ENCODE data around the gene TMEM151B.

The TMEM151B gene

GRCh38 chr6:44255105-44255808, 15.0 kb upstream of the TMEM151B start:
- 96% methylated on average over 6 of the region's 16 CpGs for WGBS (ENCODE audit: insufficient coverage)
- H3K4me3 ChIP-seq (ENCODE audit: control insufficient read depth in 1 of 7, extremely low read depth in 1 of 7, insufficient read depth in 4 of 7, low read depth in 2 of 7, low read length in 6 of 7) = peak overlapping the region in 1 of 7 experiments; percentile 87
- peak in 2 of 3 donors; percentile 38 to 39 for DNase-seq
- H3K36me3 ChIP-seq (ENCODE audit: control insufficient read depth in 4 of 4, insufficient read depth in 4 of 4, low read length in 3 of 4) = peaks cover 18 to 73% (median 62%) of the 10 kb centered on the region in 4 experiments
- POLR2A ChIA-PET = interaction anchor here (0.6 to 4.5 kb wide), 4 partner anchors 9 to 1588 kb away, joined by 3 to 42 read pairs (median 8); partner anchors contain the start of genes HSP90AB1 and NFKBIE
- CTCF ChIA-PET = interaction anchor here (0.8 to 5.0 kb wide), 16 partner anchors 9 to 158 kb away, joined by 3 to 35 read pairs (median 4); partner anchors contain the start of gene SLC29A1
- no peak overlapping the region for H3K27ac ChIP-seq (ENCODE audit: insufficient read depth in 1 of 2, low read depth in 1 of 2, low read length in 2 of 2, poor library complexity in 1 of 2, severe bottlenecking in 2 of 2)
- no peaks in the 10 kb centered on the region for H3K9me3 ChIP-seq (ENCODE audit: control extremely low read depth in 1 of 5, control insufficient read depth in 4 of 5, insufficient read depth in 2 of 5, low read depth in 1 of 5, low read length in 4 of 5)
- H3K4me1 ChIP-seq (ENCODE audit: control extremely low read depth in 1 of 4, control insufficient read depth in 4 of 4, insufficient read depth in 4 of 4, low read length in 3 of 4) = peaks cover 4 to 37% (median 26%) of the 10 kb centered on the region in 4 experiments
- no peaks in the 10 kb centered on the region for H3K27me3 ChIP-seq (replicated peaks in 2 of 5; ENCODE audit: control insufficient read depth in 4 of 5, insufficient read depth in 5 of 5, low read length in 4 of 5)

- WGBS (ENCODE audit: insufficient coverage) = 35% methylated on average over 15 of the region's 15 CpGs
- POLR2A ChIA-PET = interaction anchor here (0.6 to 4.5 kb wide), 5 partner anchors 10 to 79 kb away, joined by 3 to 42 read pairs (median 3); partner anchors contain the start of gene HSP90AB1
- peak overlapping the region in 6 of 7 experiments; percentile 63 to 89 (median 85) for H3K4me3 ChIP-seq (ENCODE audit: control insufficient read depth in 1 of 7, extremely low read depth in 1 of 7, insufficient read depth in 4 of 7, low read depth in 2 of 7, low read length in 6 of 7)
- peak in 2 of 3 donors; percentile 39 to 50 for DNase-seq
- H3K27me3 ChIP-seq (replicated peaks in 2 of 5; ENCODE audit: control insufficient read depth in 4 of 5, insufficient read depth in 5 of 5, low read length in 4 of 5) = no peaks in the 10 kb centered on the region
- peaks cover 15 to 74% (median 57%) of the 10 kb centered on the region in 4 experiments for H3K36me3 ChIP-seq (ENCODE audit: control insufficient read depth in 4 of 4, insufficient read depth in 4 of 4, low read length in 3 of 4)
- H3K9me3 ChIP-seq (ENCODE audit: control extremely low read depth in 1 of 5, control insufficient read depth in 4 of 5, insufficient read depth in 2 of 5, low read depth in 1 of 5, low read length in 4 of 5) = no peaks in the 10 kb centered on the region
- H3K27ac ChIP-seq (ENCODE audit: insufficient read depth in 1 of 2, low read depth in 1 of 2, low read length in 2 of 2, poor library complexity in 1 of 2, severe bottlenecking in 2 of 2) = peak overlapping the region in 1 of 2 experiments; percentile 73
- H3K4me1 ChIP-seq (ENCODE audit: control extremely low read depth in 1 of 4, control insufficient read depth in 4 of 4, insufficient read depth in 4 of 4, low read length in 3 of 4) = peaks cover 4 to 34% (median 26%) of the 10 kb centered on the region in 4 experiments
- CTCF ChIA-PET = interaction anchor here (0.6 to 5.0 kb wide), 27 partner anchors 8 to 741 kb away, joined by 3 to 35 read pairs (median 4); partner anchors contain the start of genes AARS2 and HSP90AB1
Measured at GRCh38 chr6:44255871-44256774, 14.1 kb upstream of the TMEM151B start.

- no peaks in the 10 kb centered on the region for H3K9me3 ChIP-seq (ENCODE audit: control extremely low read depth in 1 of 5, control insufficient read depth in 4 of 5, insufficient read depth in 2 of 5, low read depth in 1 of 5, low read length in 4 of 5)
- ChIA-PET POLR2A (interaction anchor here (0.6 to 4.5 kb wide), 5 partner anchors 10 to 80 kb away, joined by 3 to 42 read pairs (median 3); partner anchors contain the start of gene HSP90AB1), CTCF (interaction anchor here (0.6 to 5.0 kb wide), 22 partner anchors 8 to 742 kb away, joined by 3 to 35 read pairs (median 4); partner anchors contain the start of genes AARS2 and HSP90AB1)
- peaks cover 4 to 37% (median 26%) of the 10 kb centered on the region in 4 experiments for H3K4me1 ChIP-seq (ENCODE audit: control extremely low read depth in 1 of 4, control insufficient read depth in 4 of 4, insufficient read depth in 4 of 4, low read length in 3 of 4)
- H3K36me3 ChIP-seq (ENCODE audit: control insufficient read depth in 4 of 4, insufficient read depth in 4 of 4, low read length in 3 of 4) = peaks cover 17 to 74% (median 56%) of the 10 kb centered on the region in 4 experiments
- no peaks in the 10 kb centered on the region for H3K27me3 ChIP-seq (replicated peaks in 2 of 5; ENCODE audit: control insufficient read depth in 4 of 5, insufficient read depth in 5 of 5, low read length in 4 of 5)
- no peak for DNase-seq
- peak overlapping the region in 1 of 2 experiments; percentile 73 for H3K27ac ChIP-seq (ENCODE audit: insufficient read depth in 1 of 2, low read depth in 1 of 2, low read length in 2 of 2, poor library complexity in 1 of 2, severe bottlenecking in 2 of 2)
- peak overlapping the region; percentile 63 to 89 (median 83) for H3K4me3 ChIP-seq (ENCODE audit: control insufficient read depth in 1 of 7, extremely low read depth in 1 of 7, insufficient read depth in 4 of 7, low read depth in 2 of 7, low read length in 6 of 7)
- WGBS (ENCODE audit: insufficient coverage) = 0% methylated on average over 5 of the region's 12 CpGs
Measured at GRCh38 chr6:44256775-44257024, 13.6 kb upstream of the TMEM151B start.

GRCh38 chr6:44257025-44257752, 13.1 kb upstream of the TMEM151B start, which contains the start of gene SLC35B2:
Gene SLC35B2, minus strand, starts transcription at chr6:44257528. Its CDS starts 118 bp downstream, at chr6:44257410.
- H3K4me3 ChIP-seq (ENCODE audit: control insufficient read depth in 1 of 7, extremely low read depth in 1 of 7, insufficient read depth in 4 of 7, low read depth in 2 of 7, low read length in 6 of 7) = peak within 1 kb of the TSS; percentile 63 to 89 (median 83)
- peak within 1 kb of the TSS; percentile 46 to 73 for H3K27ac ChIP-seq (ENCODE audit: insufficient read depth in 1 of 2, low read depth in 1 of 2, low read length in 2 of 2, poor library complexity in 1 of 2, severe bottlenecking in 2 of 2)
- no peaks in the 10 kb centered on the region for H3K9me3 ChIP-seq (ENCODE audit: control extremely low read depth in 1 of 5, control insufficient read depth in 4 of 5, insufficient read depth in 2 of 5, low read depth in 1 of 5, low read length in 4 of 5)
- ChIA-PET POLR2A (interaction anchor here (0.7 to 4.5 kb wide), 4 partner anchors 11 to 80 kb away, joined by 3 to 42 read pairs (median 4); partner anchors contain the start of gene HSP90AB1), CTCF (interaction anchor here (0.6 to 5.0 kb wide), 21 partner anchors 7 to 742 kb away, joined by 3 to 35 read pairs (median 4); partner anchors contain the start of genes AARS2 and HSP90AB1)
- H3K4me1 ChIP-seq (ENCODE audit: control extremely low read depth in 1 of 4, control insufficient read depth in 4 of 4, insufficient read depth in 4 of 4, low read length in 3 of 4) = peaks cover 4 to 42% (median 29%) of the 10 kb centered on the region in 4 experiments
- H3K36me3 ChIP-seq (ENCODE audit: control insufficient read depth in 4 of 4, insufficient read depth in 4 of 4, low read length in 3 of 4) = peaks cover 17 to 74% (median 56%) of the 10 kb centered on the region in 4 experiments
- under 1% methylated on average over 76 of the region's 80 CpGs for WGBS (ENCODE audit: insufficient coverage)
- DNase-seq = peak; percentile 50 to 77 (median 69)
- H3K27me3 ChIP-seq (replicated peaks in 2 of 5; ENCODE audit: control insufficient read depth in 4 of 5, insufficient read depth in 5 of 5, low read length in 4 of 5) = no peaks in the 10 kb centered on the region

GRCh38 chr6:44257753-44258324, 12.4 kb upstream of the TMEM151B start:
- Histone ChIP-seq H3K9me3 (ENCODE audit: control extremely low read depth in 1 of 5, control insufficient read depth in 4 of 5, insufficient read depth in 2 of 5, low read depth in 1 of 5, low read length in 4 of 5) (no peaks in the 10 kb centered on the region), H3K36me3 (ENCODE audit: control insufficient read depth in 4 of 4, insufficient read depth in 4 of 4, low read length in 3 of 4) (peaks cover 15 to 76% (median 54%) of the 10 kb centered on the region in 4 experiments), H3K27me3 (replicated peaks in 2 of 5; ENCODE audit: control insufficient read depth in 4 of 5, insufficient read depth in 5 of 5, low read length in 4 of 5) (no peaks in the 10 kb centered on the region), H3K4me1 (ENCODE audit: control extremely low read depth in 1 of 4, control insufficient read depth in 4 of 4, insufficient read depth in 4 of 4, low read length in 3 of 4) (peaks cover 4 to 48% (median 36%) of the 10 kb centered on the region in 4 experiments), H3K27ac (ENCODE audit: insufficient read depth in 1 of 2, low read depth in 1 of 2, low read length in 2 of 2, poor library complexity in 1 of 2, severe bottlenecking in 2 of 2) (peak overlapping the region; percentile 44 to 46), H3K4me3 (ENCODE audit: control insufficient read depth in 1 of 7, extremely low read depth in 1 of 7, insufficient read depth in 4 of 7, low read depth in 2 of 7, low read length in 6 of 7) (peak overlapping the region; percentile 6 to 89 (median 65))
- no peak for DNase-seq
- CTCF ChIA-PET = interaction anchor here (1.2 to 5.0 kb wide), 5 partner anchors 10 to 82 kb away, joined by 3 to 17 read pairs (median 5); partner anchors contain the start of gene HSP90AB1
- WGBS (ENCODE audit: insufficient coverage) = 52% methylated on average over 15 of the region's 15 CpGs
- POLR2A ChIA-PET = interaction anchor here (0.9 to 4.5 kb wide), 2 partner anchors 11 kb away, joined by 4 to 42 read pairs; partner anchors contain the start of gene HSP90AB1
